Measurements from ENCODE around the gene GRN. TPM values are rescaled to one million over a fixed set of nuclear protein-coding genes. Genes with fewer than 3 reads are reported as not detected.
A peak's percentile ranks its signal among the peaks of the same experiment; 100 is the strongest.

The GRN gene
- total RNA-seq, 1 donor from 2014 or later, result 37.8 TPM

- intact Hi-C loops (cut with micrococcal nuclease), result no loop called here
- no peak for DNase-seq (ENCODE audit: low spot score)
- Mint-ChIP-seq H3K27me3 (ENCODE audit: low read depth) (peaks cover under 1% of the 10 kb centered on the region), H3K4me3 (ENCODE audit: low read depth) (no peak overlapping the region), H3K36me3 (ENCODE audit: low read depth) (no peaks in the 10 kb centered on the region), H3K27ac (no peak overlapping the region), H3K4me1 (ENCODE audit: low read depth) (no peaks in the 10 kb centered on the region), H3K9me3 (no peaks in the 10 kb centered on the region)
These were observed 31.7 kb downstream of the GRN start for GRCh38 chr17:44376779-44377178.

GRCh38 chr17:44378171-44378705 is 33.1 kb downstream of the GRN start:
- no peak for DNase-seq (ENCODE audit: low spot score)
- H3K27ac Mint-ChIP-seq, result no peak overlapping the region
- intact Hi-C loops (cut with micrococcal nuclease), result no loop called here
- H3K27me3 Mint-ChIP-seq (ENCODE audit: low read depth), result peaks cover 12% of the 10 kb centered on the region
- H3K4me3 Mint-ChIP-seq (ENCODE audit: low read depth), result no peak overlapping the region
- H3K4me1 Mint-ChIP-seq (ENCODE audit: low read depth), result no peaks in the 10 kb centered on the region
- no peaks in the 10 kb centered on the region for H3K9me3 Mint-ChIP-seq
- no peaks in the 10 kb centered on the region for H3K36me3 Mint-ChIP-seq (ENCODE audit: low read depth)

GRCh38 chr17:44379887-44380286 is 34.8 kb downstream of the GRN start:
- no peaks in the 10 kb centered on the region for H3K36me3 Mint-ChIP-seq (ENCODE audit: low read depth)

GRCh38 chr17:44380767-44381166 is 35.7 kb downstream of the GRN start:
- no peak for DNase-seq (ENCODE audit: low spot score)
- H3K4me3 Mint-ChIP-seq (ENCODE audit: low read depth), result no peak overlapping the region
- intact Hi-C loops (cut with micrococcal nuclease), result no loop called here
- no peaks in the 10 kb centered on the region for H3K9me3 Mint-ChIP-seq
- H3K27ac Mint-ChIP-seq, result no peak overlapping the region
- no peaks in the 10 kb centered on the region for H3K36me3 Mint-ChIP-seq (ENCODE audit: low read depth)
- H3K4me1 Mint-ChIP-seq (ENCODE audit: low read depth), result peaks cover 2% of the 10 kb centered on the region
- H3K27me3 Mint-ChIP-seq (ENCODE audit: low read depth), result peaks cover 20% of the 10 kb centered on the region

More at GRCh38 chr17:44379887-44380286, 34.8 kb downstream of the GRN start:
- Mint-ChIP-seq H3K27ac (no peak overlapping the region), H3K27me3 (ENCODE audit: low read depth) (peaks cover 19% of the 10 kb centered on the region), H3K4me3 (ENCODE audit: low read depth) (no peak overlapping the region), H3K9me3 (no peaks in the 10 kb centered on the region), H3K4me1 (ENCODE audit: low read depth) (peaks cover 1% of the 10 kb centered on the region)
- no peak for DNase-seq (ENCODE audit: low spot score)
- intact Hi-C loops (cut with micrococcal nuclease), result no loop called here

- H3K4me3 Mint-ChIP-seq (ENCODE audit: low read depth), result no peak overlapping the region
- no peaks in the 10 kb centered on the region for H3K36me3 Mint-ChIP-seq (ENCODE audit: low read depth)
- peaks cover 22% of the 10 kb centered on the region for H3K27me3 Mint-ChIP-seq (ENCODE audit: low read depth)
- intact Hi-C loops (cut with micrococcal nuclease), result no loop called here
- DNase-seq (ENCODE audit: low spot score), result no peak
- H3K27ac Mint-ChIP-seq, result no peak overlapping the region
- H3K9me3 Mint-ChIP-seq, result no peaks in the 10 kb centered on the region
- H3K4me1 Mint-ChIP-seq (ENCODE audit: low read depth), result peaks cover 4% of the 10 kb centered on the region
These were observed 36.8 kb downstream of the GRN start for GRCh38 chr17:44381810-44382305.

- intact Hi-C loops (cut with micrococcal nuclease), result no loop called here
- Mint-ChIP-seq H3K36me3 (ENCODE audit: low read depth) (no peaks in the 10 kb centered on the region), H3K27me3 (ENCODE audit: low read depth) (peaks cover 22% of the 10 kb centered on the region), H3K4me1 (ENCODE audit: low read depth) (peaks cover 4% of the 10 kb centered on the region), H3K27ac (no peak overlapping the region), H3K4me3 (ENCODE audit: low read depth) (no peak overlapping the region), H3K9me3 (no peaks in the 10 kb centered on the region)
- DNase-seq (ENCODE audit: low spot score), result no peak
These were observed 37.8 kb downstream of the GRN start for GRCh38 chr17:44382917-44383316.

GRCh38 chr17:44383363-44383762 is 38.3 kb downstream of the GRN start:
- H3K27ac Mint-ChIP-seq, result no peak overlapping the region
- peaks cover 22% of the 10 kb centered on the region for H3K27me3 Mint-ChIP-seq (ENCODE audit: low read depth)
- peaks cover 4% of the 10 kb centered on the region for H3K4me1 Mint-ChIP-seq (ENCODE audit: low read depth)
- no peak for DNase-seq (ENCODE audit: low spot score)
- H3K4me3 Mint-ChIP-seq (ENCODE audit: low read depth), result no peak overlapping the region
- H3K9me3 Mint-ChIP-seq, result no peaks in the 10 kb centered on the region
- intact Hi-C loops (cut with micrococcal nuclease), result no loop called here
- H3K36me3 Mint-ChIP-seq (ENCODE audit: low read depth), result no peaks in the 10 kb centered on the region

- no peaks in the 10 kb centered on the region for H3K36me3 Mint-ChIP-seq (ENCODE audit: low read depth)
- H3K27me3 Mint-ChIP-seq (ENCODE audit: low read depth), result peaks cover 22% of the 10 kb centered on the region
- no peak overlapping the region for H3K4me3 Mint-ChIP-seq (ENCODE audit: low read depth)
- no peaks in the 10 kb centered on the region for H3K9me3 Mint-ChIP-seq
- H3K4me1 Mint-ChIP-seq (ENCODE audit: low read depth), result peaks cover 4% of the 10 kb centered on the region
- intact Hi-C loops (cut with micrococcal nuclease), result no loop called here
- H3K27ac Mint-ChIP-seq, result no peak overlapping the region
- DNase-seq (ENCODE audit: low spot score), result no peak
These were observed 38.8 kb downstream of the GRN start for GRCh38 chr17:44383861-44384260.

GRCh38 chr17:44384281-44384822 is 39.2 kb downstream of the GRN start:
- H3K4me3 Mint-ChIP-seq (ENCODE audit: low read depth), result peak overlapping the region; percentile 60

GRCh38 chr17:44384823-44385286 is 39.8 kb downstream of the GRN start:
- Mint-ChIP-seq H3K27me3 (ENCODE audit: low read depth) (peaks cover 22% of the 10 kb centered on the region), H3K27ac (no peak overlapping the region), H3K4me3 (ENCODE audit: low read depth) (peak overlapping the region; percentile 69), H3K36me3 (ENCODE audit: low read depth) (no peaks in the 10 kb centered on the region), H3K4me1 (ENCODE audit: low read depth) (peaks cover 9% of the 10 kb centered on the region), H3K9me3 (no peaks in the 10 kb centered on the region)
- no peak for DNase-seq (ENCODE audit: low spot score)
- intact Hi-C loops (cut with micrococcal nuclease), result no loop called here

More at GRCh38 chr17:44384281-44384822, 39.2 kb downstream of the GRN start:
- intact Hi-C loops (cut with micrococcal nuclease), result no loop called here
- no peak for DNase-seq (ENCODE audit: low spot score)
- Mint-ChIP-seq H3K27me3 (ENCODE audit: low read depth) (peaks cover 22% of the 10 kb centered on the region), H3K36me3 (ENCODE audit: low read depth) (no peaks in the 10 kb centered on the region), H3K27ac (no peak overlapping the region), H3K9me3 (no peaks in the 10 kb centered on the region), H3K4me1 (ENCODE audit: low read depth) (peaks cover 4% of the 10 kb centered on the region)

- Mint-ChIP-seq H3K27ac (no peak overlapping the region), H3K36me3 (ENCODE audit: low read depth) (no peaks in the 10 kb centered on the region)
These were observed 40.4 kb downstream of the GRN start for GRCh38 chr17:44385287-44386181.

GRCh38 chr17:44386182-44386525 is 41.1 kb downstream of the GRN start:
- intact Hi-C loops (cut with micrococcal nuclease), result no loop called here
- Mint-ChIP-seq H3K27me3 (ENCODE audit: low read depth) (peaks cover 22% of the 10 kb centered on the region), H3K27ac (peak overlapping the region; percentile 35), H3K36me3 (ENCODE audit: low read depth) (no peaks in the 10 kb centered on the region), H3K9me3 (no peaks in the 10 kb centered on the region), H3K4me1 (ENCODE audit: low read depth) (peaks cover 11% of the 10 kb centered on the region), H3K4me3 (ENCODE audit: low read depth) (peak overlapping the region; percentile 70)
- no peak for DNase-seq (ENCODE audit: low spot score)

More at GRCh38 chr17:44385287-44386181, 40.4 kb downstream of the GRN start:
- H3K4me1 Mint-ChIP-seq (ENCODE audit: low read depth), result peaks cover 11% of the 10 kb centered on the region
- intact Hi-C loops (cut with micrococcal nuclease), result no loop called here
- peak; percentile 82 for DNase-seq (ENCODE audit: low spot score)
- H3K27me3 Mint-ChIP-seq (ENCODE audit: low read depth), result peaks cover 22% of the 10 kb centered on the region
- peak overlapping the region; percentile 70 for H3K4me3 Mint-ChIP-seq (ENCODE audit: low read depth)
- H3K9me3 Mint-ChIP-seq, result no peaks in the 10 kb centered on the region

GRCh38 chr17:44387804-44388203 is 42.7 kb downstream of the GRN start:
- H3K36me3 Mint-ChIP-seq (ENCODE audit: low read depth), result no peaks in the 10 kb centered on the region
- H3K4me1 Mint-ChIP-seq (ENCODE audit: low read depth), result peaks cover 11% of the 10 kb centered on the region
- H3K27me3 Mint-ChIP-seq (ENCODE audit: low read depth), result peaks cover 14% of the 10 kb centered on the region
- DNase-seq (ENCODE audit: low spot score), result no peak
- intact Hi-C loops (cut with micrococcal nuclease), result no loop called here
- no peak overlapping the region for H3K27ac Mint-ChIP-seq
- H3K9me3 Mint-ChIP-seq, result no peaks in the 10 kb centered on the region
- H3K4me3 Mint-ChIP-seq (ENCODE audit: low read depth), result no peak overlapping the region
